GM12865 (cell line): ENCODE data around the gene CHI3L1.

Source experiments
- DNase-seq: peaks from one replicate; pipeline ENCODE4 v3.0.0; 2010; ENCODE audit warnings: low read depth
- H3K4me3 ChIP-seq: 2 replicates; pipeline ENCODE4 v1.5.1; 2011; ENCODE audit warnings: mild to moderate bottlenecking, low read depth, low read length, control low read depth
- CTCF ChIP-seq: IDR thresholded peaks from 2 replicates; pipeline ENCODE4 v1.5.1; 2011; ENCODE audit warnings: low read length, control low read depth, low read depth, inconsistent platforms; ENCODE audit not compliant: insufficient read depth; ENCODE audit errors: missing control alignments

Gene CHI3L1

GRCh38 chr1:203183828-203184227 lies 2.7 kb downstream of the CHI3L1 start:
- no peak for TF ChIP-seq CTCF
- no peak for DNase-seq
- H3K4me3 ChIP-seq = no peak overlapping the region

- H3K4me3 ChIP-seq = no peak overlapping the region
- DNase-seq = no peak
- no peak for TF ChIP-seq CTCF
These were observed 4.0 kb downstream of the CHI3L1 start for GRCh38 chr1:203182387-203182953.

GRCh38 chr1:203181586-203182386 lies 4.7 kb downstream of the CHI3L1 start:
- no peak overlapping the region for H3K4me3 ChIP-seq
- TF ChIP-seq CTCF = no peak
- no peak for DNase-seq

- no peak for TF ChIP-seq CTCF
- DNase-seq = no peak
- H3K4me3 ChIP-seq = no peak overlapping the region
These were observed 5.7 kb downstream of the CHI3L1 start for GRCh38 chr1:203180611-203181330.

GRCh38 chr1:203179667-203180005 lies 6.9 kb downstream of the CHI3L1 start:
- no peak for TF ChIP-seq CTCF
- H3K4me3 ChIP-seq = no peak overlapping the region
- no peak for DNase-seq

GRCh38 chr1:203178821-203179666 lies 7.5 kb downstream of the CHI3L1 start:
- TF ChIP-seq CTCF = no peak
- DNase-seq = no peak
- no peak overlapping the region for H3K4me3 ChIP-seq
